Neutrophil (primary cell): Measurements from ENCODE around the gene JAG1.

Experiments used
- H3K27ac ChIP-seq: fragments of 200-600 bp; sonication (generic); 2 replicates; pipeline ENCODE4 v1.5.1; 2016; ENCODE audit warnings: mild to moderate bottlenecking, moderate library complexity
- H3K27me3 ChIP-seq: fragments of 200-600 bp; sonication (generic); 2 replicates; pipeline ENCODE4 v1.6.0; 2016; ENCODE audit warnings: mild to moderate bottlenecking
- H3K36me3 ChIP-seq: fragments of 200-600 bp; sonication (generic); 2 replicates; pipeline ENCODE4 v1.5.1; 2017
- H3K4me1 ChIP-seq, 2 experiments: fragments of 200-600 bp in 1 of 2; sonication (generic) in 1 of 2; 1 replicate in 1 of 2; 2 replicates in 1 of 2; pipeline versions ENCODE4 v1.5.1 to v1.6.1; 2013 to 2016; ENCODE audit warnings: low read depth in 1 of 2, low read length in 1 of 2, mild to moderate bottlenecking in 1 of 2, moderate library complexity in 1 of 2; ENCODE audit not compliant: control insufficient read depth in 1 of 2, insufficient read depth in 1 of 2
- H3K4me3 ChIP-seq, 2 experiments: fragments of 200-600 bp in 1 of 2; sonication (generic) in 1 of 2; 1 replicate in 1 of 2; 2 replicates in 1 of 2; pipeline ENCODE4 v1.5.1; 2013 to 2016; ENCODE audit warnings: low read depth in 1 of 2, low read length in 1 of 2, mild to moderate bottlenecking in 1 of 2, moderate library complexity in 1 of 2
- H3K9me3 ChIP-seq: fragments of 200-600 bp; sonication (generic); 2 replicates; pipeline ENCODE4 v1.5.1; 2016
- TF ChIP-seq, protein P1 (sequence below): fragments of 200-600 bp; sonication (generic); IDR thresholded peaks from 2 replicates; pipeline ENCODE4 v1.5.1; 2016; ENCODE audit warnings: antibody characterized with exemption

Gene JAG1

DNA sequence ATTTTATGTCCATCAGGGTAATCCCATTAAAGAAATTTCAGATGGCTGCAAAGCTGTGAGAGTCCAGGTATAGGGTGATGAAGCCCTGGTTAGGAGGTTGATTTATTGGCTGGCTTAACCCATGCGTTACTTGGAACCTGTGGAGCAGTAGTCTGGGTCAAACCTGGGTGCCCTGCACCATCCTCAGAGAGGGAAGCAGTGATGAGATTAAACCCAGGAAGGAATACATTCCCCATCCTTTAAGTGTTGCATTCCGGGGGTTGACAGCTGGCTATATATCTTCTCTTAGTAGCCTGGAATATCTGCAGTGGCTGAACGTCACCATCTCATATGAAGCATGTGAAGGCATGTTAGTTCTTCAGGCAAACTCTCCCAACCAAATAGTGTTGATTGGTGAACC lies 44.9 kb upstream of the JAG1 start:
- Histone ChIP-seq H3K4me3 (no peak overlapping the region), H3K9me3 (no peaks in the 10 kb centered on the region), H3K36me3 (no peaks in the 10 kb centered on the region), H3K27ac (no peak overlapping the region), H3K27me3 (no peaks in the 10 kb centered on the region), H3K4me1 (no peaks in the 10 kb centered on the region)
- TF ChIP-seq, protein P1, sequence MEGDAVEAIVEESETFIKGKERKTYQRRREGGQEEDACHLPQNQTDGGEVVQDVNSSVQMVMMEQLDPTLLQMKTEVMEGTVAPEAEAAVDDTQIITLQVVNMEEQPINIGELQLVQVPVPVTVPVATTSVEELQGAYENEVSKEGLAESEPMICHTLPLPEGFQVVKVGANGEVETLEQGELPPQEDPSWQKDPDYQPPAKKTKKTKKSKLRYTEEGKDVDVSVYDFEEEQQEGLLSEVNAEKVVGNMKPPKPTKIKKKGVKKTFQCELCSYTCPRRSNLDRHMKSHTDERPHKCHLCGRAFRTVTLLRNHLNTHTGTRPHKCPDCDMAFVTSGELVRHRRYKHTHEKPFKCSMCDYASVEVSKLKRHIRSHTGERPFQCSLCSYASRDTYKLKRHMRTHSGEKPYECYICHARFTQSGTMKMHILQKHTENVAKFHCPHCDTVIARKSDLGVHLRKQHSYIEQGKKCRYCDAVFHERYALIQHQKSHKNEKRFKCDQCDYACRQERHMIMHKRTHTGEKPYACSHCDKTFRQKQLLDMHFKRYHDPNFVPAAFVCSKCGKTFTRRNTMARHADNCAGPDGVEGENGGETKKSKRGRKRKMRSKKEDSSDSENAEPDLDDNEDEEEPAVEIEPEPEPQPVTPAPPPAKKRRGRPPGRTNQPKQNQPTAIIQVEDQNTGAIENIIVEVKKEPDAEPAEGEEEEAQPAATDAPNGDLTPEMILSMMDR: no peak

DNA sequence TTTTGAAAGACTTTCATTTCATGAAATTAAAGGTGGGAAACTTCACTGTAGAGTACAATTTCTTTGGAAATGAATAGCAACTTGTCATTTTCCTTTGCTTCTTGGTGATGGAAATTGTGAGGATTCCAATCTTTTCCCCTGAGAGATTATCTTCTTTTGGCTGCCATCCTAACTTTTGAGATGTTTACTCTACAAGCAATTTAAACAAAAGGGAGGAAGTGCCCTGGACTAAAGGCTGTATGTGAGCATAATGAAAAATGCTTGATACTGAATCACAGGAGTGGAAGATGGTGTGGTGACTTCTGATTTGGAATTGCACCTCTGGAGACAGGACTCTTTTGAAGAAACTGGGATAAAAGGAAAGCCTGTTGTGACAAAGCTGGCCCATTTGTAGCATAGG lies 43.1 kb upstream of the JAG1 start:
- TF ChIP-seq, protein P1: no peak
- Histone ChIP-seq H3K36me3 (no peaks in the 10 kb centered on the region), H3K27me3 (no peaks in the 10 kb centered on the region), H3K4me3 (no peak overlapping the region), H3K27ac (no peak overlapping the region), H3K4me1 (no peaks in the 10 kb centered on the region), H3K9me3 (no peaks in the 10 kb centered on the region)

DNA sequence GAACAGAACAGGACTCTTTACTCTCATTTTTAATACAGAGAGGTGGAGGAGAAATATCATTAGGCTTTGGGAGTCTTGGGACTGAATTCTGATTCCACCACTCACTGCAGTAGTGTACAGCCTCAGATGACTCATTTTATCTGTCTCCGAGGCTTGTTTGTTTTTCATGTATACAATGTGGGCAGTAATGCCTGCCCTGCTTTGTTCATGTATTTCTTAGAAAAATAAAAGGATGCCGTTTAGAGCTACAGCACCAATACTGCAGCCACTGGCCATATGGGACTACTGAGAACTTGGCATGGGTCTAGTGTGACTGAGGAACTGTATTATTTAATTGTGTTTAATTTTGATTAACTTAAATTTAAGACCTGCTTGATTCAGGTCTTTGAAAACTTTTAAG lies 41.2 kb upstream of the JAG1 start:
- Histone ChIP-seq H3K36me3 (no peaks in the 10 kb centered on the region), H3K9me3 (no peaks in the 10 kb centered on the region), H3K4me1 (no peaks in the 10 kb centered on the region), H3K27ac (no peak overlapping the region), H3K27me3 (no peaks in the 10 kb centered on the region), H3K4me3 (no peak overlapping the region)
- TF ChIP-seq, protein P1: no peak

DNA sequence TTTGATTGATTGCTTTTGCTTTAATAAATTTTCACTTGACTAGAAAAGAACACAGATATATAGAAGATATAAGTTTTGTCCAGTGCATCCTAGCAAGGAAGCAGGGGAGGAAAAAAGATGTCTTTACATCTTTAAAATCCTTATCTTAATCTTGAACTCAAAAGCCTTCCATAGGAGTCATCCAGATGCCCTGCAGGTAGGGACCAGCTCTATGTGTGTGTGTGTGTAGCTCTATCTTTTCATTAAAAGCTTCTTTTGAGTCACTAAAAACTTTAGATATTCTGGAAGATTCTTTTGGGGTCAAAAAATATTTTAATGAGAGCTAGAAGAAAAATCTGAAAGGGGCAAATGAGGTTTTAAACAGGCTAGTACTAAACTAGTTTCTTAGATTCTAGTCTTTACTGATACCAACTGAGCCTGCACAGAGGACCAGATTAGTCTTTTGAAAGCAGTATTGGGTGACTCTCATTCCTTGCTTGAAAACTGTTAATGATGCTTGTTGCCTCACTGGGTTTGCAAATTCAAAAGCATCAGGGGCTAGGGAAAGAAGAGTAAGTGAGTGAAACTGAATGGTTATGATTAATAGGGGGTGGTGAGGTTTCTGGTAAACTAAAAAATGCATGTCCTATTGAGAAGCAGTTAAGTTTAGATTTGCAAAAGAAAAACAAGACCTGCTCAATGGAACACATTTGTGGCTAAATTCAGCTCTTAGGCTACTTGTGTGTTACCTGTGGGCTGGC lies 40.6 kb upstream of the JAG1 start:
- no peaks in the 10 kb centered on the region for H3K4me1 ChIP-seq
- H3K9me3 ChIP-seq: no peaks in the 10 kb centered on the region
- no peaks in the 10 kb centered on the region for H3K27me3 ChIP-seq
- H3K27ac ChIP-seq: no peak overlapping the region
- TF ChIP-seq, protein P1: no peak
- no peak overlapping the region for H3K4me3 ChIP-seq
- no peaks in the 10 kb centered on the region for H3K36me3 ChIP-seq

DNA sequence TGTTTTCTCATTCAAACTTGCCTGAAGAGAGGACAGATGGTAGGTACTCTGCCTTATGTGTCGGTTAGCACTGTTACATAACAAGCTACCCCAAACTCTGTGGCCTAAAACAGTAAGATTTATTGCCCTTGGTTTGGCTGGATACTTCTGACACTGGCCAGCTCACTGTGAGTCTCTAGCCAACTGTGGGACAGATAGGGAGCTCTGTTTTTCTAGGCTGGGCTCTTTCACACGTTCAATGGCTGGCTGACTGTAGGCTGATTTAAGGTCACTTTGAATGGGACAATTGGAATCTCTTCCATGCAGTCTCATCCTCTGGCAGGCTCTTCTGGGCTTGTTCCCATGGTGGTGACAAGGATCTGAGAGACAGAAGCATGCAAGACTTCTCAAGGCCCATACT lies 39.4 kb upstream of the JAG1 start:
- Histone ChIP-seq H3K4me1 (no peaks in the 10 kb centered on the region), H3K36me3 (no peaks in the 10 kb centered on the region), H3K27me3 (no peaks in the 10 kb centered on the region), H3K4me3 (no peak overlapping the region), H3K27ac (no peak overlapping the region), H3K9me3 (no peaks in the 10 kb centered on the region)
- TF ChIP-seq, protein P1: no peak
